BE2C (cell line): ENCODE measurements around the gene WSB1.

Experiments used
- DNase-seq: peaks from one replicate; pipeline ENCODE4 v3.0.0-alpha.2; 2020
- H3K27me3 ChIP-seq: fragments of 250-450 bp; sonication (Bioruptor Pico); 2 replicates; pipeline ENCODE4 v1.5.1; 2020; ENCODE audit warnings: mild to moderate bottlenecking
- H3K36me3 ChIP-seq: fragments of 250-450 bp; sonication (Bioruptor Pico); 2 replicates; pipeline ENCODE4 v1.5.1; 2020; ENCODE audit warnings: mild to moderate bottlenecking
- H3K4me1 ChIP-seq: fragments of 250-450 bp; sonication (Bioruptor Pico); 2 replicates; pipeline ENCODE4 v1.5.1; 2020
- H3K4me3 ChIP-seq: 2 replicates; pipeline ENCODE4 v1.5.1; 2011; ENCODE audit warnings: low read depth, low read length
- H3K9me3 ChIP-seq: fragments of 250-450 bp; sonication (Bioruptor Pico); 2 replicates; pipeline ENCODE4 v1.5.1; 2020
- TF ChIP-seq, protein P1 (sequence below): IDR thresholded peaks from 2 replicates; pipeline ENCODE4 v1.5.1; 2012; ENCODE audit warnings: mild to moderate bottlenecking, low read depth, low read length

The WSB1 gene

DNA sequence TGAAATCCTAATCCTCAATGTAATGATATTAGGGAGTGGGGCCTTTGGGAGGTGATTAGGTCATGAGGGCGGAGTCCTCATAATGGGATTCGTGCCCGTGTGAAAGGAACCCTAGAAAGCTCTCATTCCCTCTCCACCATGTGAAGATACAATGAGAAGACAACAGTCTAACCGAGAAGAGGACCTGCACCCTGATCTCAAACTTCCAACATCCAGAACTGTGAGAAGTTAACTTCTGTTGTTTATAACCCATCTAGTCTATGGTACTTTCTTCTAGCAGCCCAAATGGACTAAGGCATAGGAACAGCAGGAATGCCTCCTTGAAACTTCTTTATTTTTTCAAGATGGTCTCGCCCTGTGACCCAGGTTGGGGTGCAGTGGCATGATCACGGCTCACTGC is 24.7 kb downstream of the WSB1 start:
- DNase-seq = no peak
- H3K27me3 ChIP-seq = no peaks in the 10 kb centered on the region
- 0 out of 2 replicates have a peak, but pooled peaks cover 5% of the 10 kb centered on the region for H3K36me3 ChIP-seq
- H3K9me3 ChIP-seq = no peaks in the 10 kb centered on the region
- TF ChIP-seq, protein P1, sequence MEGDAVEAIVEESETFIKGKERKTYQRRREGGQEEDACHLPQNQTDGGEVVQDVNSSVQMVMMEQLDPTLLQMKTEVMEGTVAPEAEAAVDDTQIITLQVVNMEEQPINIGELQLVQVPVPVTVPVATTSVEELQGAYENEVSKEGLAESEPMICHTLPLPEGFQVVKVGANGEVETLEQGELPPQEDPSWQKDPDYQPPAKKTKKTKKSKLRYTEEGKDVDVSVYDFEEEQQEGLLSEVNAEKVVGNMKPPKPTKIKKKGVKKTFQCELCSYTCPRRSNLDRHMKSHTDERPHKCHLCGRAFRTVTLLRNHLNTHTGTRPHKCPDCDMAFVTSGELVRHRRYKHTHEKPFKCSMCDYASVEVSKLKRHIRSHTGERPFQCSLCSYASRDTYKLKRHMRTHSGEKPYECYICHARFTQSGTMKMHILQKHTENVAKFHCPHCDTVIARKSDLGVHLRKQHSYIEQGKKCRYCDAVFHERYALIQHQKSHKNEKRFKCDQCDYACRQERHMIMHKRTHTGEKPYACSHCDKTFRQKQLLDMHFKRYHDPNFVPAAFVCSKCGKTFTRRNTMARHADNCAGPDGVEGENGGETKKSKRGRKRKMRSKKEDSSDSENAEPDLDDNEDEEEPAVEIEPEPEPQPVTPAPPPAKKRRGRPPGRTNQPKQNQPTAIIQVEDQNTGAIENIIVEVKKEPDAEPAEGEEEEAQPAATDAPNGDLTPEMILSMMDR = no peak
- H3K4me1 ChIP-seq = peaks cover 2% of the 10 kb centered on the region; the same call in 1 of the 2 replicates
- H3K4me3 ChIP-seq = no peak overlapping the region

DNA sequence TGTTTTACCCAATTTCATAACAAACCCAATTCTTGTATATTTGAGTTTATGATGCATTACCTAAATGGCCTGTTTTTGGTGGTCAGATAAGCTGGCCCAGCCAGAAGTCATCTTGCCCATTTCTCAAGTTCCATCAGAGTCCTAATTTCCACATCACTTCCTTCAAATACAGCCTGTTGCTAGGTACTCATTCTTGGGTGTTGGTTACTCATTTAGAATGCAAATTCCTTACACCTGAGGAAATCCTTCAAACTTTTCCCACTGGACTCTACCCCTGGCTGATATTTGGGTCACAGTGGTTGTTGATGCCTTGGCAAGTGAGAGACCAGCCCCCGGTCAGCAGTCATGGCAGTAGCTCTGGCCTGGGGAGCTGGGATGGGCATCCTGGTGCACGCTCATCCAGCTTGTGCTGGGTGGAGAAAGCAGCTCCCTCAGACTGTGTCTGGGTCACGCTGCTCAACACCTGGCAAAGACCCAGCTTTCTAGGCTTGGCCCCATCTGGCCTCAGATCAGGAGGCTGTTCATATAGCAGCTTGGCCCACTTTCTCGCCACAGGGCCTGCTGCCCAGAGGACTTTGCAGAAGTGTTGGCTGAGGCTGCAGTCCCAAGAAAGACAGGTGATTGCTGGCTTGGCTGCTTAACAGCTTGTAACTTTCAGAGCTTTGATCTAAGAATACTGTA is 25.8 kb downstream of the WSB1 start:
- Histone ChIP-seq H3K9me3 (no peaks in the 10 kb centered on the region), H3K36me3 (0 out of 2 replicates have a peak, but pooled peaks cover 5% of the 10 kb centered on the region), H3K4me3 (no peak overlapping the region), H3K27me3 (no peaks in the 10 kb centered on the region), H3K4me1 (peaks cover 2% of the 10 kb centered on the region; the same call in 1 of the 2 replicates)
- TF ChIP-seq, protein P1 = no peak
- DNase-seq = peak; percentile 18

DNA sequence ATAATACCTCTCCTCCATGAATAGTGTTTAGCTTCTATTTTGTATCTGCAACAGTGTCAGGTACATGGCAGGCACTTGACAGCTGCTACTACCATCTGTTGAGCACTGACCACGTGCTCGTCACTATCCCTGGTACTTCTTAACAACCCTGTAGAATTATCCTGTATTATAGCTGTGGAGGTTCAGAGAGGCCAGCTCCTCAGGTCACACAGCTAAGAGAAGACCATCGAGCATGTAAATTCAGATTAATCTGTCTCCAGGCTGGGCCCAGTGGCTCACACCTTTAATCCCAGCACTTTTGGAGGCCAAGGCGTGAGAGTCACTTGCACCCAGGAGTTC is 26.3 kb downstream of the WSB1 start:
- TF ChIP-seq, protein P1 = no peak
- Histone ChIP-seq H3K27me3 (no peaks in the 10 kb centered on the region), H3K9me3 (no peaks in the 10 kb centered on the region), H3K36me3 (0 out of 2 replicates have a peak, but pooled peaks cover 5% of the 10 kb centered on the region), H3K4me1 (peaks cover 2% of the 10 kb centered on the region; the same call in 1 of the 2 replicates), H3K4me3 (no peak overlapping the region)
- DNase-seq = no peak

DNA sequence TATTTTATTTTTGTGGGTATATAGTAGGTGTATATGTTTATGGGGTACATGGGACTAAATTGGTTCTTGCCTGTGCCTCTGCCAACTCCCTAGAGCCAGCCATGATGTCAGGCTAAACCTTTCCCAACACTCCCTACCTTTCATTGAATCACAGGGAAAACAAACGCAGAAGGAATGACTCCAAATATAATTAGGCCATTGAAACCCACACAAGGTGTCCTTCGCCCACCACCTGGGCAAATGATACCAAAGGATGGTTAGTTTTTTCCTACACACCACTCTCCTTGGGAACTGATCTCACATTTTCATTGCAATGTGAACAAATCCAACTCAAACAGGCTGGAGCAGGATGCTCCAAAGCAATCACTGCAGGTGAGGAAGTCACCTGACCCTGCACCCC is 27.5 kb downstream of the WSB1 start:
- Histone ChIP-seq H3K9me3 (no peaks in the 10 kb centered on the region), H3K4me3 (no peak overlapping the region), H3K27me3 (no peaks in the 10 kb centered on the region), H3K4me1 (no peaks in the 10 kb centered on the region), H3K36me3 (no peaks in the 10 kb centered on the region)
- no peak for DNase-seq
- TF ChIP-seq, protein P1 = no peak

DNA sequence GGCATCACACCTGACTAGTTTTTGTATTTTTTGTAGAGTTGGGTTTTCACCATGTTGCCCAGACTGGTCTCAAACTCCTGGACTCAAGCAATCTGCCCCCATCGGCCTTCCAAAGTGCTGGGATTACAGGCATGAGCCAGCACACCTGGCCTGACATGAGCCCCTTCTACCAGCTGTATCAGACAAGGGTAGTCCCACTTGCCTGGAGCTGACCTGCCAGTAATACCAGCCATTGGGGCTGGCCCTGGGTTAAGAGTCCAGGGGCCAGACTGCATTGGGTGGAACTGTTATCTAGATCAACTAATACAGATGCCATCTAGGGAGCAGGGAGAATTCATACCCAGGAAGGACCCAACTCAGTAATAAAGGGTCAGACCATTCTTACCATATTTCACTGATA is 28.1 kb downstream of the WSB1 start:
- H3K4me3 ChIP-seq = no peak overlapping the region
- TF ChIP-seq, protein P1 = no peak
- no peaks in the 10 kb centered on the region for H3K36me3 ChIP-seq
- DNase-seq = no peak
- H3K9me3 ChIP-seq = no peaks in the 10 kb centered on the region
- no peaks in the 10 kb centered on the region for H3K27me3 ChIP-seq
- no peaks in the 10 kb centered on the region for H3K4me1 ChIP-seq

DNA sequence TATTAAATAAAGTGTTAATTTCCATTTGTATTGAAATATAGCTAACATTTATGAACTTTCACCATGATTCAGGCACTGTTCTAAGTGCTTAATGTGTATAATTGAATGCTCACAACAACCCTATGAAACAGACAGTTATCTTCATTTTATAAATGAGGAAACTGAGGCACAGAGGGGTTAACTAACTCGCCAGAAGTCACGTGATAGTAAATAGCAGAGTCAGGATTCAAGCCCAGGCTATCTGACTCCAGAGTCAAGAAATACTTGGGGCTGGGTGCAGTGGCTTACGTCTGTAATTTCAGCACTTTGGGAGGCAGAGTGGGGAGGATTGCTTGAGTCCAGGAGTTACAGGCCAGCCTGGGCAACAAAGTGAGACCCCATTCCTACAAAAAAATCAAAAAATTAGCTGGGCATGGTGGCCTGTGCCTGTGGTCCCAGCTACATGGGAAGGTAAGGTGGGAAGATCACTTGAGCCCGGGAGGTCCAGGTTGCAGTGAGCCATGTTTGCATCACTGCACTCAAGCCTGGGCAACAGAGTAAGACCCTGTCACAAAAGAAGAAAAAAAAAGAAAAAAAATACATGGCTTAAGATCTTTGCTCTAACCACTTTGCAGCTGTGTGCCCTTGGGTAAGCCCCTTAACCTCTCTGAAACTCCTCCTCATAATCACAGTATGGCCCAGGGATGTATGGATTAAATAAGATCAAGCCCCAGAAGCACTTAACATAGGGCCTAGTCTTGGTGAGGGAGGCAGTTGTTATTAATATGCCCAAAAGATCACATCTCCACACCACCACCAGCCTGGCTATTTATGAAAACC is 29.0 kb downstream of the WSB1 start:
- no peaks in the 10 kb centered on the region for H3K4me1 ChIP-seq
- DNase-seq = no peak
- no peaks in the 10 kb centered on the region for H3K36me3 ChIP-seq
- H3K4me3 ChIP-seq = no peak overlapping the region
- H3K27me3 ChIP-seq = no peaks in the 10 kb centered on the region
- H3K9me3 ChIP-seq = no peaks in the 10 kb centered on the region
- TF ChIP-seq, protein P1 = no peak
